NCI-H1417 treated with DMSO at 0.1 percent for 48 hours (cell line): ENCODE measurements around the gene SPRR1A.

Experiments
- DNase-seq: peaks from one replicate; lab custom pipeline; 2025; lab: John Stamatoyannopoulos, UW

SPRR1A gene

GRCh38 chr1:153030895-153031294, 47.0 kb downstream of the SPRR1A start, which contains the start of gene SPRR1B:
TSS of gene SPRR1B (plus strand) at chr1:153031203. CDS start at chr1:153032346, 1,143 bp downstream.
- no peak for DNase-seq

- DNase-seq, result no peak
These were observed 48.2 kb downstream of the SPRR1A start for GRCh38 chr1:153032073-153032472.

- no peak for DNase-seq
These were observed 48.9 kb downstream of the SPRR1A start for GRCh38 chr1:153032677-153033308.

GRCh38 chr1:153035211-153035610, 51.3 kb downstream of the SPRR1A start:
- DNase-seq, result no peak
